ENCODE measurements around the gene HAS3.

The HAS3 gene

GRCh38 chr16:69150146-69150865 is 44.9 kb downstream of the HAS3 start:
- peak; percentile 70 for DNase-seq

DNA sequence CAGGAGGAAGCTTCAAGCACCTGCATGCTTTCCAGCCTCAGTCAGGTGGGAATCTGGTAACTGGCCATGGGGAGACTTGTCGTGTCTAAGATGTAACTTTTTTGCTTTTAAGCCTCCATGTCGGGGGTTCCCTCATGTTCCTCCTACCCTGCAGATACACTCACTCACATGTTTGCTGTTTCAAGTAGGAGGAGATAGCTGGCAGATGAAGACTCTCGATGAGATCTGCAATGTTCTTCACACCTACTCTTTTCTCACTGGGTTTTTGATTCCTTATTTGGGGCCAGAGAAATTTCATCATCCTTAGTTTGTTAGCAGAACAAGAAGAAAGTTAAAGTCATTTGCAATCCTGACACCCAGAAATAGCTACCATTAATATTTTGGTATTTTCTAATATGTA is 51.7 kb downstream of the HAS3 start:
- DNase-seq, result no peak

DNA sequence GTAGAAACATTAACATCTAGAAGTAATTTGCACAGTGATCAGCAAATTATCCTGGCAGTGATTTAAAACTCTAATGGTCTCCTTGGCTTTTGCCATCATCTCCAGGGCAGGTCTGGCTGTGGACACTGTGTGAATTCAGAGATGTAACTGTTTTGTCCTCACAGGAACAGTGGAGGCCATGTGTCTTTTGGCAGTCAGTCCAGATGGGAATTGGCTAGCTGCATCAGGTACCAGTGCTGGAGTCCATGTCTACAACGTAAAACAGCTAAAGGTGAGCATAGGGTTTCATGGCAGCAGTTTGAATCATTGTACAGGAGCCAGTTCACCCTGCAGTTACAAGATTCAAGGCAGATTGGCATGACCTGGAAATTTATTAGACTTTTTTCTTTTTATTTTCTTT is 54.7 kb downstream of the HAS3 start:
- DNase-seq, result no peak

GRCh38 chr16:69165584-69165983 is 60.1 kb downstream of the HAS3 start:
- no peak for DNase-seq

DNA sequence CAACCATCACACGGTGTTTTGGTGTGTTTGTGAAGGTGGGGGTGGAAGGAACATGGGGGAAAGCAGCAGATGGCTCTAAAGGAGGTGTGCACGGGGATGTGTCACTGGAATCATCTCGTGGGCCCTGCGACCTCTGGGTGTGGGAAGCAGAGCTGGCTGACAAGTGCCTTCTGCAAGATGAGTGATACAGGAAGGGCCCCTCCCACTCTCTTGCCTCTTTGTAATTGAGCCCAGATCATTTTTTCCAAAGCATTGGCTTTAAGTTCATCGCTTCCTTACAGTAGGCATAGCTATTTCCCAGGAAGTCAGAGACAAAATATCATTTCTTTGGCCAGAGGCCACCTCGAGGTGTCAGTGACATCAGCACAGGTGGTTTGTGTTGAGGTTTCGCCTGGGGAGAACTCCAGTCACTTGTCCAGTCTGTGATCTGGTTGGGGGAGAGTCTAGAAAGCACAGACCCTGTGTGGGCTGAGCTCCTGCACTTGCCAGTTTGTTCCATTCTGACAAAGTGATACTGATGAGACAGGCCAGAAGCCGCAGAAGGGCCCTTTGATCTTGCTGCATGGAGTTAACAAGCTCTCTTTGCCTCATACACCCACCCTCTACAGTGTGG is 60.9 kb downstream of the HAS3 start:
- peak; percentile 83 for DNase-seq

- DNase-seq, result no peak
These were observed 61.8 kb downstream of the HAS3 start for GRCh38 chr16:69166946-69167930.

Data from islet precursor cell (in vitro differentiated cells).